Activated CD8-positive, alpha-beta memory T cell treated with anti-CD3 and anti-CD28 coated beads, Interleukin-2, amount 50 U/mL, for 1 hour (primary cell): Measurements from ENCODE around the gene SMC5.
"Not testable (repeated sequence)": the region's sequence is repeated elsewhere in the genome, so short reads cannot be mapped to it uniquely, and the experiment has no call there.

ENCODE experiments used
- DNase-seq: peaks from one replicate; pipeline ENCODE4 v3.0.0-alpha.2; 2020; ENCODE audit errors: extremely low read depth

Gene SMC5

DNA sequence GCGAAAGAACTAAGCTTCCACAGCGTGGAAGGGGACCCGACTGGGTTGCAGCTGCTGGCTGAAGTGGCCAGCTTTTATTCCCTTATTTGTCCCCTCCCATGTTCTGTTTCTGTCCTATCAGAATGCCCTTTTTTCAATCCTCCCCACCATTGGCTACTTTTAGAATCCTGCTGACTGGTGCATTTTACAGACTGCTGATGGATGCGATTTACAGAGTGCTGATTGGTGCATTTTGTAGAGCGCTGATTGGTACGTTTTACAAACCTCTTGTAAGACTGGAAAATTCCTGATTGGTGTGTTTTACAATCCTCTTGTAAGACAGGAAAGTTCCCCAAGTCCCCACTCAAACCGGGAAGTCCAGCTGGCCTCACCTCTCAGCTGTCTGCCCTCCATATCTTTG is 105.0 kb downstream of the SMC5 start:
- no peak for DNase-seq

- no peak for DNase-seq
Measured at GRCh38 chr9:70367305-70367930, 108.6 kb downstream of the SMC5 start.

DNA sequence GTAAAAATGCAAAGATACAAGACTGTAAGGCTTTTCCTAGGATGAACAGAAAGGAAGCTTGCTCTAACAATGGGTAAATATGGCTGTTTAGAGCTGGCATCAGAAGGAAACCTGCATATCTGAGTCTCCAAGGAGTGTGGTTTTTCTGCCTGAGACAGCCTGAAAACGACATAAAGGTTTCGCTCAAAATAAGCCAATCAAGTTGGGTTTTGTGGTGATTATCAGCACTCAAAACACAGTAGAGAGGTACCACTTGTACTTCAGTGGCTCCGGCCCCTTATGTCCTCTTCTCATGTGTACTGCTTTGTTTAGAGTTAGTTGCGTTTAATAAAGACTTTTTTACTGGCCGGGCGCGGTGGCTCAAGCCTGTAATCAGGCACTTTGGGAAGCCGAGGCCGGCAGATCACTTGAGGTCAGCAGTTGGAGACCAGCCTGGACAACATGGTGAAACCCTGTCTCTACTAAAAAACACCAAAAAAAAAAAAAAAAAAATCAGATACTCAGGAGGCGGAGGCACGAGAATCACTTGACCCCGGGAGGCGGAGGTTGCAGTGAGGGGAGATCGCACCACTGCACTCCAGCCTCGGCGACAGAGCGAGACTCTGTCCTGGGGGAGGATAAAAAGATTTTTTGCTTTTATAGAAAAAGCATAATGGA is 116.3 kb downstream of the SMC5 start:
- DNase-seq = no peak

DNA sequence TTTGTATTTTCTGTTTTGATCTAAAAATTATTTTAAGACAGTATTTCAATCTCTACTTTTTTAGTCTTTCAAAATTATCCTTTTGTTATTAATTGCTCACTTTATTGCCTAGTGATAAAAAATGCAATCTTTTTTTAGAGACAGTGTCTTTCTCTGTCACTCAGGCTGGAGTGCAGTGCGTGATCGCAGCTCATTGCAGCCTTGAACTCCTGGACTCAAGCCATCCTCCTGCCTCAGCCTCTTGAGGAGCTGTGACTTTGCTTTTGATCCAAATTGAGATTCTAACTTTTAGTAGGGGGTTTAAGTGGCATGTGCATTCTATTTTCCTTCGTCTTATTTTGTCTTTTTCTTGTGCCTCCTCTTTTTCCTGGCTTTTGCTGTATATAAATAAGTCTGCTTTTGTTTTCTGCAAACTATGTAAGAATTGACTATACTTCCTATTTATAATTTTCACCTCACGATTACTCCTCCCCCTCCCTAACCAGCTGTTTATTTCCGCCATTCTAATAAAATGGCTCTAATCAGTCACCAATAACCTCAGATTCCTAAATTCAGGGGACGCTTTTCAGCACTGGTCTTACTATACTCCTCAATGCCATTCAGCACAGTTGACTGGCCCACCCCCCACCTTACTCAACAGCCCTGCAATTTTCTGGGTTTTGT is 123.4 kb downstream of the SMC5 start:
- no peak for DNase-seq

DNA sequence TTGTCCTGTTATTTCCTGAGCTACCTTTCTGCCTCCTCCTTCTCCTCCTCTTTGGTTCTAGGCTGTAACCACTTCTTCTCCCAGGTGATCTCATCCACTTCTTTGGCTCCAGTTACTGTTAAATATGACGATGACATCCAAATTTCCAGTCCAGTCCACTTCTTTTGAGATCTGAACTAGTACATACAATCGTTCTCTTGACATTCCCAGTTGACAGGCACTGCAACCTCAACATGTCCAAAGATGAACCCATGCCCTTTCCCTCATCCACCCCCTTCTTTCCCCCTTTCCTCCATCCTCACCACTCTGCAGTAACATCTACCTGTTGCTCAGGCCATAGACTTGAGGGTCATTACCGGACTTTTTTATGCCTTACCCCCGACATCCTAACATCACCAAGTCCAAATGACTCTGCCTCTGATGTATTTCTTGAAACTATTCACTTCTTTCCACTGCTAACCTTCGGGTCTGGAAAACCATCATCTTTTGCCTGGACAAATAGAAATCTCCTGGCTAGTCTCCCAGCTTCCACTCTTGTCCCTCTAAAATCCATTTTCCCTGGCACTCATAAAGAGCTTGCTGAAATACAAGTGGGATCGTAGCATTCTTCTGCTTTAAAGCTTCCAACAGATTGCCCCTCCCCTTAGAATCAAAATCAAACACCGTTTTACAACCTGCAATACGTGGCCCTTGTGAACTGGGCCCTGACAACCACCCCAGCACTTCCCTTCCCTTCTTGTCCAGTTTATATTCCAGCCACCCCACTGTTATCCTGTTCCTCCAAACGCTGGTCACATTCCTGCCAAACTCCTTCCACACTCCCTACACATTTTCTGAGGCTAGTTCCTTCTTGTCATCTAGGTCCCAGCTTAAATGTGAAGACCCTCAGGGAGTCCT is 124.2 kb downstream of the SMC5 start:
- no peak for DNase-seq

- DNase-seq = no peak
Measured at GRCh38 chr9:70385426-70385825, 126.6 kb downstream of the SMC5 start.

DNA sequence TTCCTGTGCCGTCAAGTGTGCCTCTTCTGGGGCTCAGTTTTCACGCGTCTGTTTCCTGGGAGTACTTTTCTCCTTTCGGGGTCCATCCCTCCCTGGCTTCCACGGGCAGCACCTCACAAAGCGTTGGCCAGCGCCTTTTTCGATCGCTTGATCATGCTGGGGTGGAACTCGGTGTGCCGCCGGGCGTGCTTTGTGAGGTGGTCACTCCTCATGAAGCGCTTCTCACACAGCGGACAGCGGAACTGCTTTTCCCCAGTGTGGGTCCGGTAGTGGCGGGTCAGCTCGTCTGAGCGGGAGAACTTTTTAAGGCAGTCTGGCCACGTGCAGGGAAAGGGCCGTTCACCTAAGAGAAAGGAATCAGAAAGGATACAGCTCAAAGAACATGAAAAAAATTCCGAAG is 128.9 kb downstream of the SMC5 start:
- no peak for DNase-seq

DNA sequence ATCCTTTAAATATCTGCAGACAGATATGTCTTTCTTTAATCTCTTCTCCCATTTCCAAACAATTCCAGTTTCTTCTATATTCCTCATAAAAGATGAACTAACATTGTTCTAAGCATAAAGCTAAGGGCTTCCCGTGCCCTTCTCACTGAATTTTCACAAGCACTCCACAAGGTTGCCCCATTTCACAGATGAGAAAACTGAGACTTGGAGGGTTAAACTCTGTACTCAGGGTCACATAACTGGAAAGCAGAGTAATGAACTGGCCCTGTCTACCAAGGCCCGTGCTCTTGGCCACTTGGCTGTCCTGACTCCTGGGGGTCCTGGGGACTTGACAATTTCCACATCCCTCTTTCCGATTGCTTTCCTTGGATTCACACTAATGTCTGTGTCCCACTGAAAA is 130.4 kb downstream of the SMC5 start:
- no peak for DNase-seq

GRCh38 chr9:70389621-70390266 is 131.0 kb downstream of the SMC5 start:
- no peak for DNase-seq

DNA sequence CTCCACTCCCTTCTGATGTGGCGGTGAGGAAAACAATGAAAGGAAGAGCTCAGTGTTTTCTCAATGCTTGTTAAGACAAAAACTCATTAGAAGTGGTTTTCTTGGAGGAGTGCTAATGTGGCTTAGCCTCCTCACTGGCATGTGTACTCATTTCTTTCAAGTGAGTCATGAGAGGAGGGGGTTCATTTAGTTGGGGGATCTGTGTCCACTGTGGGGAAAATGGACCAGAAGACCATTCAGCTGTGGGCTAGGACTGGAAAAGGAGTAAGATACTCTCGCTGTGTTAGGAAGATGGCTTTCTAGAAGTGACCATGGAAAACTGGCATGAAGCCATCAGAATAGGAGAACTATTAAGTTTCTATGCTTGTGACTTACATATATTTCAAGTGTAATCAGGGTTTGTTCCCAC is 132.2 kb downstream of the SMC5 start:
- no peak for DNase-seq

- no peak for DNase-seq
Measured at GRCh38 chr9:70392189-70392588, 133.4 kb downstream of the SMC5 start.

DNA sequence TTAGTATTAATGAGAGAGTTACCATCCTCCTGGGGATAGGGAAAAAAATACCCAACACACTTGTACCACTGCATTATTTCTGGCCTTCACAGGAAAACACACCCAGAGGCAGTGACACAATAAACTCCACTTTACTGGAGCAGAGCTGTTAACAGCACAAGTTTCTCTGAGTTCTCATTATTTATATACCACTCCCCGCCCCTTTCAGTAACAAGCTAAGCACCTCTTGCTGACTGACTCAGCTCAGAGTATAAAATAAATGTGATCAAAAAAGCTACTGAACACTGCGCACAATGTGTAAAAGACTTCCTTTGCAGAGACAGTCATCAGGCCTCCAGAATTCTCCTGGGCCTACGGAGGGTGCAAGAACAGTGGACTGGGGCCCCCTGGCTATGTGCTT is 134.1 kb downstream of the SMC5 start:
- DNase-seq = no peak

GRCh38 chr9:70395652-70396051 is 136.9 kb downstream of the SMC5 start:
- DNase-seq = no peak

- DNase-seq = no peak
Measured at GRCh38 chr9:70398145-70398556, 139.4 kb downstream of the SMC5 start.

- no peak for DNase-seq
Measured at GRCh38 chr9:70399141-70399540, 140.4 kb downstream of the SMC5 start.

DNA sequence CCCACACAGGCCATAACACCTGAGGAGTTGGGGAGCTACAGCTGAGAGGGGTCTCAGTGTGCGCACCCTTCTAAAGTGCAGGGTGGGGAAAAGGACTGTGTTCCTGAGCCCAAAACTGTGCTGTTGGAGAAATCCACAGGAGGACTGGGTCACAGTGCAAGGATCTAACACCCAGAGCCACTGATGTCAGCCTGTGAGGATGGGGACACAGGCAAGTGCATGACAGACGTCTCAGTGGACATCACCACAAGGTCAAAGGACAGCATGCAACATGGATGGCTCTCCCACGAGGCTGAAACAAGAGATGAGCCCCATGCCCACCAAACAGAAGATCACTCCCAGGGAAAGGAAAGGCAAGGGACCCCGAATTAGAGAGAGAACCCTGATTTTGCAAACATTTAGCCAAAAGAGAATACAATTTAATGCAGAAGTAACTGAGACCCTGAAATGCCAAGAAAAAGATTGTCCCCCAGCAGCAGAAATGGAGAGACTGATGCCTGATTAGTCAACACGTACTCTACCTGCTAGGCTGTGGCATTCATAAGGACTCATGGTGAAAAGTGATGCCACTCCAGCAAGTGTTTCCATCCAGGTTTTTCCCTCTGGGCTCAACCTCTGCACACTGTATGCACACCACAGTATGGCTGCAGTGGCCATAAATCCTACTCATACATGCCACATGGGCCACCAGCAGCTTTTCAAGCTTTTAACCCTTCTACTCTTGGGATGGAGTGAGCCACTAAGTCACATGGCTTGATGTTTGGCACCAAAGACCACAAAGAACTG is 141.5 kb downstream of the SMC5 start:
- no peak for DNase-seq

DNA sequence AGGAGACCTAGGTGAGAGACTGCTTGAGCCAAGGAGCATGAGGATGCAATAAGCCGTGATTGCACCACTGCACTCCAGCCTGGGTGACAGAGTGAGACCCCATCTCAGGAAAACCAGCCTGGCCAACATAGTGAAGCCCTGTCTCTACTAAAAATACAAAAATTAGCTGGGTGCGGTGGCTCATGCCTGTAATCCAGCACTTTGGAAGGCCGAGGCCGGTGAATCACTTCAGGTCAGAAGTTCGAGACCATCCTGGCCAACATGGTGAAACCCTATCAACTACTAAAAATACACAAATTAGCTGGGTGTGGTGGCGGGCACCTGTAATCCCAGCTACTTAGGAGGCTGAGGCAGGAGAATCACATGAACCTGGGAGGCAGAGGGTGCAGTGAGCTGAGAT is 142.5 kb downstream of the SMC5 start:
- DNase-seq = not testable (repeated sequence)

GRCh38 chr9:70402213-70402612 is 143.4 kb downstream of the SMC5 start:
- DNase-seq = no peak

- no peak for DNase-seq
Measured at GRCh38 chr9:70403166-70403565, 144.4 kb downstream of the SMC5 start.

DNA sequence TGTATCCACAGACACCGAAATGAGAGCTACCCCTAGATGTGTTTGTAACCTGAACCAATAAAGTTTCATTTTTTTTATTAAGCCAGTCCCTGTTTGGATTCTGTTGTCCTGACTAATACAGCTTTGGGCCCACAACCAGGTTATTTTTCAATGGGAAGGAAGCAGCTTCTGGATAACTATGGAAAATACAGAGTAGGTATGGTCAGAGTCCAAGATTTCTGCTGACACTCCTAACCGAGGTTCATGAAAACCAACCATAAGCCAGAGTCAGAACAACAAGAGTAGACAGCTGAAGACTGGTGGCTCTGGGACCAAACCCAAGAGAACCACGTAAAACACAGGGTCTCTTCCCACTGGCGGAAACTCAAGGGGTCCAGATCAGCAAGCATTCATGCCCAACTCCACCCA is 144.8 kb downstream of the SMC5 start:
- DNase-seq = no peak

GRCh38 chr9:70404261-70404660 is 145.5 kb downstream of the SMC5 start:
- no peak for DNase-seq
